CD4-positive, alpha-beta T cell treated with Interleukin-1 beta for 1 hour (primary cell): ENCODE results near the gene SH3PXD2A.

Source experiments
- DNase-seq, 2 donors: peaks; one replicate each; pipeline ENCODE4 v3.0.0-alpha.2; 2020 to 2022

SH3PXD2A gene

GRCh38 chr10:103551619-103552602 is 303.5 kb downstream of the SH3PXD2A start:
- peak; percentile 21 to 70 for DNase-seq

GRCh38 chr10:103550229-103550628 is 305.1 kb downstream of the SH3PXD2A start:
- no peak for DNase-seq

GRCh38 chr10:103549349-103549685 is 306.1 kb downstream of the SH3PXD2A start:
- DNase-seq = no peak

GRCh38 chr10:103548581-103549348 is 306.6 kb downstream of the SH3PXD2A start:
- DNase-seq = no peak

GRCh38 chr10:103548006-103548405 is 307.4 kb downstream of the SH3PXD2A start:
- DNase-seq = no peak

- no peak for DNase-seq
These were observed 307.9 kb downstream of the SH3PXD2A start for GRCh38 chr10:103547391-103547946.

- no peak for DNase-seq
These were observed 309.0 kb downstream of the SH3PXD2A start for GRCh38 chr10:103546401-103546800.

GRCh38 chr10:103545771-103546281 is 309.6 kb downstream of the SH3PXD2A start:
- DNase-seq = no peak

GRCh38 chr10:103545366-103545765 is 310.0 kb downstream of the SH3PXD2A start:
- DNase-seq = no peak

- DNase-seq = no peak
These were observed 310.6 kb downstream of the SH3PXD2A start for GRCh38 chr10:103544657-103545310.
